ENCODE data around the gene TMEM225B.

GRCh38 chr7:99628471-99629465 lies 30.7 kb downstream of the TMEM225B start:
- TF ChIP-seq POLR2A (IDR thresholded peaks at IDR 0.05) (no peak), CTCF (IDR thresholded peaks at IDR 0.05) (no peak), EP300 (IDR thresholded peaks at IDR 0.05) (no peak)

Data from ovary (tissue), 3 donors.